GM18867 (cell line): ENCODE data around the gene FRRS1.
"Not testable (repeated sequence)": the region's sequence is repeated elsewhere in the genome, so short reads cannot be mapped to it uniquely, and the experiment has no call there.

Source experiments
- ATAC-seq: cut with Tn5 transposase; IDR thresholded peaks from one replicate; pipeline ENCODE4 v1.9.1; 2021; ENCODE audit warnings: mild to moderate bottlenecking, moderate library complexity; ENCODE audit not compliant: unreplicated experiment

FRRS1 gene, protein sequence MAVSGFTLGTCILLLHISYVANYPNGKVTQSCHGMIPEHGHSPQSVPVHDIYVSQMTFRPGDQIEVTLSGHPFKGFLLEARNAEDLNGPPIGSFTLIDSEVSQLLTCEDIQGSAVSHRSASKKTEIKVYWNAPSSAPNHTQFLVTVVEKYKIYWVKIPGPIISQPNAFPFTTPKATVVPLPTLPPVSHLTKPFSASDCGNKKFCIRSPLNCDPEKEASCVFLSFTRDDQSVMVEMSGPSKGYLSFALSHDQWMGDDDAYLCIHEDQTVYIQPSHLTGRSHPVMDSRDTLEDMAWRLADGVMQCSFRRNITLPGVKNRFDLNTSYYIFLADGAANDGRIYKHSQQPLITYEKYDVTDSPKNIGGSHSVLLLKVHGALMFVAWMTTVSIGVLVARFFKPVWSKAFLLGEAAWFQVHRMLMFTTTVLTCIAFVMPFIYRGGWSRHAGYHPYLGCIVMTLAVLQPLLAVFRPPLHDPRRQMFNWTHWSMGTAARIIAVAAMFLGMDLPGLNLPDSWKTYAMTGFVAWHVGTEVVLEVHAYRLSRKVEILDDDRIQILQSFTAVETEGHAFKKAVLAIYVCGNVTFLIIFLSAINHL

DNA sequence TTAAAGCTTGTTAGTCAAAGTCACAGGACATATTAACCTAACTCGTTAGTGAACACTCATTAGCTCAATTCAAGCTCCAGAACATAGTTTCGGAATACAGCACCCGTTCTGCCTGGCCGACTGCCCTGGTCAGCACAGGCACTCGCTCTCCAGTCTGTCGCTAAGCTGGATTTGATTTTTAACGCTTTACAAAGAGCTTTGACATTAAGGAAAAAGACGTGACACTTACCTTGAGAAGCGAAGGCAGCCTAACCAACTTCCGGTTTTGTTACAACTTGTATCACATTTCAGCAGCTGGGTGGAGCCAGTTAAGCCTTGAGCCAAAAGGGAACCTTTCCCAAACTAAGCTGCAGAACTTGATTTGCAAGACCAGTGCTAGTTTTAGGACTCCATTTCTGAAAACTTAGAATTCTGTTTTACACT is at the start of gene FRRS1:
TSS of gene FRRS1 (minus strand) at position 258 of the 423 bp plus-strand sequence. CDS start 17,867 bp downstream, outside the sequence.
- peak; percentile 97 for ATAC-seq

DNA sequence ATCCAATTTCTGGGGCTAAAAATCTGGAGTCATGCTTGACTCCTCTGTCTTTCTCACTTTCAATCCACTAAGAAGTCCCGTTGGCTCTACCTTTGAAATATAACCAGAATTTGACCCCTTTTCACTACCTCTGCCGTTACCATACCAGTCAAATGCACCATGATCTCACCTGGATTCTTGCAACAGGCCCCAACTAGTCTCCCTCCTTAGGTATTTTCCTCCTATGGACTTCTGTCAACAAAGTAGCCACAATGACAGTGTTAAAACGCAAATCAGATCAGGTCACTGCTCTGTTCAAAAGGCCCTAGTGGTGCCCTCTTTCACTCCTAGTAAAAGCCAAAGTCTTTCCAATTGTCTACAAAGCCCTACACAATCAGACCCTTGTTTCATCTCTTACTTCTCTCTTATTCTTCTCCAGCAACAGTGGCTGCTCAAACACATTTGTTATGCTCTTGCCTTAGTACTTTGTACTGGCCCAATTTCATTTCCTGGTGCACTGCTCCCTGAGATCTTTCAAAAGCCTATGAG is 48.0 kb upstream of the FRRS1 start:
- ATAC-seq = no peak

DNA sequence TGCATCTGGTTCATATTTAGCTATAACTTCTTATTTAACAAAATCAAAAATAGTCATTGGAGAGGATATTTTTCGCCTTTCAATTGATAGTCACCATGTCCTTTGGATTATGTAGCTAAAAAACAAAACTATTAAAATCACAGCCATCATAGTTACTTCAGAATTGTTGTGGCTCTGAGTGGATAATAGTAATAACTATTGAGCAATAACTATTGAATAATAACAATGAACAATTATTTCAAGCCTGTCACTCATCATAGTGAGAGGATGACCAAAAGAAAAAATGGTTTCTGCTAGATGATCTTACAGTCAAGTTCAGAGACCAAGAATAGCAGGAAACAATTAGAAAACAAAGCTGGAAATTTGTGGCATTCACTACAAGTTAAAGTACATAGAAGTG is 45.3 kb upstream of the FRRS1 start:
- no peak for ATAC-seq

DNA sequence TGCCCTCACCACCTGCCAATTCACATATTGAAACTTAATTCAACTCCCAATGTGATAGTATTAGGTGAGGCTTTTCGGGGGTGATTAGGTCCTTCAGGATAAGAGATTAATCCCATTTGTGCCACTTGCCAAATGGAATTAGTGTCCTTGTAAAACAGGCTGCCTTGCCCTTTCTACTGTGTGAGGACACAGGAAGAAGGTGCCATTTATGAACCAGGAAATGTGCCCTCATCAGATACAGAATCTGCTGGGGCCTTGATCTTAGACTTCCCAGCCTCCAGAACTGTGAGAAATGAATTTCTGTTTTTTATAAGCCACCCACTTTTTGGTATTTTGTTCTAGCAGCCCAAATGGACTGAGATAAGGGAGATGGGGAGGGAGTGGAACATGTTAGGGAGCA is 44.6 kb upstream of the FRRS1 start:
- no peak for ATAC-seq

DNA sequence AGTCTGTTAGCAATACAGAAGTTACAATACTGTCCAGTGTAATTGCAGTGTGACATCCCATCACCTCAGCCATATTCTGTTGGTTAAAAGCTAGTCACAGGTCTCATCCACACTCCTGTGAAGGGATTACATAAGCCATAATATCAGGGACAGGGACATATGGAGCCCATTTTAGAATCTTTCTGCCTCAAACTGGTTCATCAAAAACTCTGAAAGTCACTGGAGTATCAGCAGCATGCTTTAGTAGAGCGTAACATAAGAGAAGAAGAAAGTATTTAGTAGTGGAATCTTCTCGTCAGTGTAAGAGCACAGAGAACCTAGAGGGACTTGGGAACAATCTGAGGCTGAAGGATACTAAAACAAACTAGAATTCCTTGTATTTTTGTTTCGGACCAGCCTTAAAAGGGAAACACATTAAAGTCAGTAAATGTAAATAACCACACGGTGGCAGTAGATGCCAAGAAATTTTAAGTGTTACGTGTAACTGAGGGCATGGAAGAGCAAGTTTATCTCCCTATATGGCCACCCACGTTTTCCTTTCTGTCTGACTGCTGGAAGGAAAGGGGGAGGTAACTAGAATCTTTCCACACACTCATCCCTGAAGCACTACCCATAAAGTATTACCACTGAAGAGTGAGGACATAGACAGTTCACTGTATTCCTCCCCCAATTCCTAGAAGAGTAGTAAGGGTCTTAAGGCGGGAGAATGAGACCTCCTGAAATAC is 42.1 kb upstream of the FRRS1 start:
- ATAC-seq = peak; percentile 94

DNA sequence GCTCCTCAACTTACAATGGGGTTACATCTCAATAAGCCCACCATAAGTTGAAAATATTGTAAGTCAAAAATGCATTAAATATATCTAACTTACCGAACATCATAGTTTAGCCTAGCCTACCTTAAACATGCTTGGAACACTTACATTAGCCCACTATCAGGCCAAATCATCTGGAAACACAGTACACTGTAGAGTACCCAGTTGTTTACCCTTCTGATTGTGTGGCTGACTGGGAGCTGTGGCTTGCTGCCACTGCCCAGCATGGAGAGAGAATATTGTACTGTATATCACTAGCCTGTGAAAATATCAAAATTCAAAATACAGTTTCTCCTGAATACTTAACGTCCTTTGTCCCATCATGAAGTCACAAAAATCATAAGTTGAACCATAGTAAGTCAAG is 40.4 kb upstream of the FRRS1 start:
- ATAC-seq = no peak

DNA sequence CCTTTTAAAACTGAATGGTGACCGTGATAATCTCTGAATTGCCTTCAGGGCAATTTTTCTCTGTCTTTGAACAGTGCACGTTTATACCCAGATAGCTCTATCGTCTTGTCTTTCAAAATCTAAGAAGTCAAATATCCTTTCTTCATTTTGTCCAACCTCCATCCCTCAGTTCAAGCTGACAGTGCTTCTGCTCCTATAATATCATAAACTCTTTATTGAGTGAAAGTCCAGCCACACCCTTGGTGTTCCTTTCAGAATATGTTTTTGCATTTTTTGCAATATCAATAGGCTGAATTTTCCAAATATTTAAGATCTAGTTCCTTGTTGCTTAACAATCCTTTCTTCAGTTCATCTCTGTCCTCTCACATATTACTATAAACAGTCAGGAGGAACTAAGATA is 35.1 kb upstream of the FRRS1 start:
- no peak for ATAC-seq

DNA sequence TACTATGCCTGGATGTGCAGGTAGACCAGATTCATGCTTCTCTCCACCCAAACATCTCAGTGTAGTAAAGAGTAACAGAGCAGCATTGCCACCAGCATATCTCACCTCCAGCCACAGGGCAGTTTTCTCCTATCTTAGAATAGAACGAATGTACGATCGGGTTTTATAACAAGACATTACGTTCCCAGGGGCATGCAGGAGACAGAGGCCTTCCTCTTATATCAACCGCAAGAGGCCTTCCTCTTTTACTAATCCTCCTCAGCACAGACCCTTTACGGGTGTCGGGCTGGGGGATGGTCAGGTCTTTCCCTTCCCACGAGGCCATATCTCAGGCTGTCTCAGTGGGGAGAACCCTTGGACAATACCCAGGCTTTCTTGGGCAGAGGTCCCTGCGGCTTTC is 27.4 kb upstream of the FRRS1 start:
- ATAC-seq = not testable (repeated sequence)

DNA sequence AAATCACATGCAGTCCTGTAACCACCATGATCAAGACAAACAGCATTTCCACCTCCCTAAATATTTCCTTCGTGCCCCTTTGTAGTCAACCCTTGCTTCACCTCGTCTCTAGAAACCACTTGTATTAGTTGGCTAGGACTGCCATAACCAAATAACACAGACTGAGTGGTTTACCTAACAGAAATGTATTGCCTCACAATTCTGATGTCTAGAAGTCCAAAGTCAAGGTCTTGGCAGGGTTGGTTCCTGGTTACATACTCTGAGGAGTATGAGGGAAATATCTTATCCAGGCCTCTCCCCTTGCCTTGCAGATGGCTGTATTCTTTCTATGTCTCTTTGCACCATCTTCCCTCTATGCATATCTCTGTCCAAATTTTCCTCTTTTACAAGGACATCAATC is 23.3 kb upstream of the FRRS1 start:
- ATAC-seq = no peak

DNA sequence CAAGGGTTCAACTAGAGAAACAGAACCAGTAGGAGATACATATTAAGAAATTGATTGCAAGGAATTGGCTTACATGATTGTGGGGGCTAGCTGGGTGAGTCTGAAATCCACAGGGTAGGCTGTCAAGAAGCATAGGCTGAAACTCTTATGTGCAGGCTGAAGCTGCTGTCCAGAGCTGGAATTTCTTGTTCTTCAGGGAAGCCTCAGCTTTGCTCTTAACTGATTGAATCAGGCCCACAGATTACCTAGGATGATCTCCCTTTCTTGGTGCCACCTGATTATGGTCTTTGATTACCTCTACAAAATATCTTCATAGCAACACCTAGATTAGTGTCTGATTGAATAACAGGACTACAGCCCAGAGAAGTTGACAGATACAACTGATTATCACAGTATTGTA is 22.5 kb upstream of the FRRS1 start:
- no peak for ATAC-seq

DNA sequence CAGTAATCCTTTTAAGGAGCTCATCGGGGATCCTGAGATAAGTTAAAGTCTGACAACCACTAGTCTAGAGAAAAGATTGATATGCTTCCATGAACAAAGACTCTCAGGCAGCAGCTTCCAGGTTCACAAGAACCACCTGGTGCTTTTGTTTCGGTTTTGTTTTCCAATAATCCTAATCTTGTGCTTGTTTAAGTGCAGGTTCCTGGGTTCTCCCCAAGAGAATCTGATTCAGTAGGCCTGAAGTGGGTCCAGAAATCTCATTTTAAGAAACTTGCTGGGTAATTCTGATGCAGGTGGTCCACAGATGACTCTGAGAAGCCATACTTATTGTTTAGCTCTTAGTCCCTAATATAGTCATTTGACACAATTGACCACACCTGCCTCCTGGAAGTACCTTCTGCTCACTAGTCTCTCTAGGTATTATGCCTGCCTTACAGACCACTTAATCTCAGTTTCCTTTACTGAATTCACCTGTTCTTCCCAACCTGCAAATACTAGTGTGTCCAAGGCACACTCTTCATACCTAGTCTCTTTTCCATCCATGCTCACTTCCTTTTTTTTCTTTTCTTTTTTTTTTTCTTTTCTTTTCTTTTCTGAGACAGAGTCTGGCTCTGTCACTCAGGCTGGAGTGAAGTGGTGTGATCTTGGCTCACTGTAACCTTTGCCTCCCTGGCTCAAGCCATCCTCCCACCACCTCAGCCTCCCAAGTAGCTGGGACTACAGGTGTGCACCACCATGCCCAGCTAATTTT is 20.5 kb upstream of the FRRS1 start:
- peak; percentile 75 for ATAC-seq

DNA sequence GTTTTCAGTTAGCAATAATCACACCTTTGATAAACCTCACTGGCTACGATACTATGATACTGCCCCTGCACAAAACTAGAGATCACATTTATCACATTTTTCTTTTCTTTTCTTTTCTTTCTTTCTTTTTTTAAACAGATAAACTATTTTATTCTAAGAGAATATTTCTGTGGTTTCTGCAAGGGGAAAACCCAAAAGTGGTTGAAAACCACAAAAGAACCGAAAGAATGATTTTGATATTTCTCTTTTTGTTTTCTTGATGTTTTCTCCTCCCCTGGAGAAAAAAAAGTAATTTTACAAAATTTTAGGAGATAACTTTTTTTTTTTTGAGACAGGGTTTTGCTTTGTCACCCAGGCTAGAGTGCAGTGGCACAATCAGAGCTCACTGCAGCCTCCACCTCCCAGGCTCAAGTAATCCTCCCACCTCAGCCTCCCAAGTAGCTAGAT is 18.4 kb upstream of the FRRS1 start:
- peak; percentile 42 for ATAC-seq

DNA sequence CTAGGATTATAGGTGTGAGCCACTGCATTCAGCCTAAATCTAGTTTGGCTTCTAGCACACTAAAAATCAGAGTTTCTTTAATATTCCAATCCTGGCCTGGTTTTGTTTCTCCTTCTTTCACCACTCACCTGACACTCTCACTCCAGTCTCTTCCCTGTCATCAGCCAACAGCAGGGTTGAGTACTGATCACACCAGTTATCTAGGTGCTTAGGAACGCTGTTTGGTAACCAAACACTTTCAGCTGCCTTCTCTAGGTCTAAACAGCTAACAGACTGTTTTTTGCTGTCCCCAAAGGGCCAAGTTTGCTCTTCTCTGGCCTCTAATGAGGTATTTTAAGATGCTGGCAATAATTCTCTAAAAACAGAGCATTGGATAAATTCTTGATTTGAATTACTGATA is 17.7 kb upstream of the FRRS1 start:
- ATAC-seq = peak; percentile 45

DNA sequence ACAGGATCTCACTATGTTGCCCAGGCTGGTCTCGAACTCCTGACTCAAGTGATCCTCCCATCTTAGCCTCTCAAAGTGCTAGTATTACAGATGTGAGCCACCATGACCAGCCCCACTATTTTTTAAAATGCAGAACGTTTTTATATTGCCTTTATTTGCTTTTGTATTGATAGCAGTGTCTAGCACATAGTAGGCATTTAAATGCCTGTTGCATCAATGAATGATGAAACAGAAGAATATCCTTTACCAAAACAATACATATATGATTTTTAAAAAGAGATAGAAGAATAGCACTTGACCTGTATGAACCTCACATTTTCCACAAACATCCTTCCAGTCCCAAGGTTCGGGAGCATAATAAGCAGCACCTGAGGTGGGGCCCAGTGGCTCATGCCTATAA is 16.5 kb upstream of the FRRS1 start:
- no peak for ATAC-seq

DNA sequence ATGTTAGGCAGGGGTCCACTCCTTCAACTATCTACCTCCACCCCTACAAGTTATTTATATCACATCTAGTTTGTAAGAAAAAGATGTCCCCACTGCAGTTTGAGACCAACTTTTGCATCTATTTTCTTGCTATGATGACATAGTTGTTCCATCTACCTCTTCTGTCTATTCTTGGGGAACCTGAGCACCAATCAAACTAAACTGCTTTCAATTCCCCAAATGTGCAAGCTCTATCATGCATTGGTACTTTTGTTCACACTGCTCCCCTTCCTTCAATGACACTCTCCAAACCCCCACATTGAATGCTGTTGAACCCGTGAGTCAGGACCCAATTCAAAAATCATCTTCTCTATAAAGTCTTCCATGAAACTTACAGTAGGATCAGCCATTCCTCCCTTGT is 16.0 kb upstream of the FRRS1 start:
- no peak for ATAC-seq

DNA sequence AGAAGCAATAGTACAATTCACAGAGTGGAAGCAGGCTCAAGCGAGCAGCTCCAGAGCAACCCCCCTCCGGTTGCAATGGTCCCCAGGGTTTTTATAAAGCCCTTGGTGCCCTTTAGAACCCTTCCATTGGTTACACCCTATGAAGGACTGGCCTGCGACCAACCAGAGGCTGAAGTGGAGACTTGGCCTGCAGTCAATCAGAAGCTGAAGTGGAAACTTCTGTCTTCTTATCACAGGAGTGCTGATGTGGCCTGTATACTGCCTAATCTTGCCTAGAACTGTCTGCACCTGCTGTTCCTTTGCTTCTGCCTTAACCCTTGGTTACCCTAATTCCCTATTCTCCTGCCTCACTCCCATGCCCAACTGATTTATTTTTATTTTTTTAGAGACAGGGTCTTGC is 15.4 kb upstream of the FRRS1 start:
- ATAC-seq = no peak

DNA sequence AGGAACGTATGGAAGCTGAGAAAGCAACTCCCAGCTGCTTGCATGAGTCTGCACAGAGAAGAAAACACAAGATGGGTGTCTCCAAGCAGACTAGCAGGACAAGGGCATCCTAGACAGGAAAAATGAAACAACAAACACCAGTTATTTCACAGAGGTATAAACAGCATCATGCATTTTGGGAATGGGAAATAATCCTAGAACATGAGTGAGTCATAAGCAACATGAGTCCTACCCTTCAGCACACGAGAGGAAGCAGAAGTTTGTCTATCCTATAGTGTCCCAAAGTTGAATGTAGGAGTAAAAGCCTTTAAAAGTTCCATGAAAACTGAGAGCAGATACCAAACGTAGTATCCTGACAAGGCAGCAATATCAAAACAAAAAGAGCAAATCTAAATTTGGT is 11.3 kb upstream of the FRRS1 start:
- ATAC-seq = no peak

DNA sequence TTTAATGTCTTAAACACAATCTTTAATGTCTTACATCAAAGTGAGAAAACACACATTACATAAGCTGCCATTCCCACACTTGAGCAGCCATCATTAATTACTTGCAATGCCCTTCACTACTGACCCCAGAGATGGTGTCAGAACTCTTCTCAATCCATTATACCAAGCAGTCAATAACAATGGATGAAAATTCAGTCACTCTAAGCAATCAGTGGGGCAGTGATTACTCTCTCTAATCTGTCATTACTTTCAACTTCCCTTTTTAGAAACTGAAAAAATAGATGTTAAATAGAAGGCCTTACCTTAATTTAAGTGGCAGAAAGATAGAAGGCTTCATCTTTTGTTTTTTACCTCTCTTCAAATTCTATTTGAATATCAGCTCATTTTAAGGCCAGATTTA is 9.7 kb upstream of the FRRS1 start:
- peak; percentile 44 for ATAC-seq

DNA sequence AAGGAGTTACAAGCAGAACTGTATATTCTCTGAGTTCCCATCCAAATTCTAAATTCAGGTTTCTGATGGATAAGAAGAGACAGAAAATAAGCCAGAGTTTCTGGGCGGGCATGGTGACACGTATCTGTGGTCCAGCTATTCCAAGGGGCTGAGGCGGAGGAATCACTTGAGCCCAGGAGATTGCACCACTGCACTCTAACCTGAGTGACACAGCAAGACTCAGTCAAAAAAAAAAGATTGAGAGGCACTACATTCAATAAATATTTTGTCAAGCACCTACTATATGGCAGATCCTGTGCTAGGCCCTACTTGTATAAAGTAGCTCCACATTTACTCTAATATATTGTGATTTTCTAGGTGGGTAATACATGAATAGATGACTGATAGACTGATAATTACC is 6.4 kb upstream of the FRRS1 start:
- ATAC-seq = no peak

DNA sequence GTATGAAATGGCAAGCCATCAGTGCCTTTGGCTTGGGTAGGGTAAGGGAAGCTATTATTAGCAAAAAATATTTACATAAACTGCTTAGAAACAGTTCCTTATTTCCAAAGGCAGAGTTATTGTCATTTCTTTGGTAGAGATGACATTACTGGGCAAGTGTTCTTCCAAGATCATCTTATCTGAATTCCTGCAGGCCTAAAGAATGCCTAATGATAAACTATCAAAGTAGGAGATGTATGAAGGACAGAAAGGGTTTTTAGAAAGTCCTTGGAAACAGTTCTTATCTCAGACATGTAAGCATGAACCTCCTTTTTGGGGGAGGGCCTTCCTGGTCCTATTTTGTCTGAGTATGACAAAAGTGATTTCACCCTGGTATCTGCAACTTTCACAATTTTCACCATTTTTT is 5.1 kb upstream of the FRRS1 start:
- ATAC-seq = no peak
